ENCODE data around the gene ITGA2B.
"Not testable (repeated sequence)": the region's sequence is repeated elsewhere in the genome, so short reads cannot be mapped to it uniquely, and the experiment has no call there.

ITGA2B gene

DNA sequence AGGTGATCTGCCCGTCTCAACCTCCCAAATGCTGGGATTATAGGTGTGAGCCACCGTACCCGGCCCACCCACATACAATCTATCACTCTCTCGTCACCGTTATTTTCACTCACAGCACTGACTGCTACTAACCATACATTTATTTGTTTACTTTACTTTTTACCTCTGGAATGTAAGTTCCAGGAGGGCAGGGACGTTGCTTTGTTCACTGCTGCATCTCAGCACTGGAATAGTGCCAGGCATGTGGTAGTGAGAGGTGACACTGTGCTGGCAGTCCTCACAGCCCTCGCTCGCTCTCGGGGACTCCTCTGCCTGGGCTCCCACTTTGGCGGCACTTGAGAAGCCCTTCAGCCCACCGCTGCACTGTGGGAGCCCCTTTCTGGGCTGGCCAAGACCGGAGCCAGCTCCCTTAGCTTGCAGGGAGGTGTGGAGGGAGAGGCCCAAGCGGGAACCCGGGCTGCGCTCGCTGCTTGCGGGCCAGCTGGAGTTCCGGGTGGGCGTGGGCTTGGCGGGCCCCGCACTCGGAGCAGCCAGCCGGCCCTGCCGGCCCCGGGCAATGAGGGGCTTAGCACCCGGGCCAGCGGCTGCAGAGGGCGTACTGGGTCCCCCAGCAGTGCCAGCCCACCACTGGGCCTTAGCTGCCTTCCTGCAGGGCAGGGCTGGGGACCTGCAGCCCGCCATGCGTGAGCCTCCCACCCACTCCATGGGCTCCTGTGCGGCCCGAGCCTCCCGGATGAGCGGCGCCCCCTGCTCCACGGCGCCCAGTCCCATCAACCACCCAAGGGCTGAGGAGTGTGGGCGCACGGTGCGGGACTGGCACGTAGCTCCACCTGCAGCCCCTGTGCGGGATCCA, 20.8 kb downstream of the ITGA2B start:
- not testable (repeated sequence) for DNase-seq (ENCODE audit: low spot score)

DNA sequence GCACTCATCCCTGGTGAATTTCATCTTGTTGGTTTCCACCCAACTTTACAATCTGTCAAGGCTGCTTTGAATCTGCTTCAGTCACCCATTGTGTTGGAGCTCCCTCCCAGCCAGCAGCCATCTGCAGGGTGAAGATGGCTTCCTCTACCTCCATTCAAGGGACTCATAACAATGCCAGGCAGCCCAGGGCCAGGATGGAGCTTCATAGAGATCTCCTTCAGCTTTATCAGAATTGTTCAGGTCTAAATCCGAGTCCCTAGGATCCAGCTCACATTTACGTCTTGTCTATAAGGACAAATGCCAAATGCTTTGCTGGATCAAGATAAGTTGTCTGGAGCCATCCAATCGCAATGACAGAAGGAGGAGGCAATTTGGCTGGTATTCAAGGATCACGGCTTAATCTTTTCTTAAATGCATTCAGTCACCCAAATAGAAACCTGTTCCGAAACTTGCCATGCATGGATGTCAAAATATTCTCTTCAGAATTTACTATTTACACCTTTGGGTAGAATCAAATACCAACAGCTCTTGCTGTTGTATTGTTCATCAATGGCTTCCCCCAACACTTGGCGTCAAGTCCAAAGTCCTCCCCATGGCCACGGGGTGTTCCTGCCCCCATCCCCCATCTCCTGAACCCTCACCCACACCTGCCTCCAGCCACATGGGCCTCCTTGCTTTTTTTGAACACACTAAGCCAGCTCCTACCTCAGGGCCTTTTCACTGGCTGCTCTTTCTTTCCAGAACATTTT, 22.0 kb downstream of the ITGA2B start:
- peak; percentile 91 for DNase-seq (ENCODE audit: low spot score)

DNA sequence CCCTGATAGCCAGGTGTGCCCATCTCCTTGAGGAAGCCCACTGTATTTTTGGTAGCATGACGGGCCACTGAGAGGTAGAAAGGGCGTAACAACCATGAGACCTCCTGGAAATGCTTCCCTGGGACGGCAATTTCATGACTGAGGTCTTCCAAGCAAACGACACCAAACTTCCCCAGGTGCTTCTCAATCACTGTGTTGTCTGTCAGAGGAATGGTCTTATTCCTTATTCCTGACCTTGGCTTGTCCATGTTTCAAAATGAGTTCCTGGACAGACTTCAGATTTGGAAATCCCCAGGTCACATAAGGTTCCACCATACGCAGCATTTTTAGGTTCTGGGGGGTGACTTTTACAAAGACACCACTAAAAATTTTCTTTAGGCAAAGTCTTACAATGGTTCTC, 24.4 kb downstream of the ITGA2B start:
- DNase-seq (ENCODE audit: low spot score): not testable (repeated sequence)

GRCh38 chr17:44363613-44364159, 25.8 kb downstream of the ITGA2B start, which contains the start of gene FAM171A2:
Gene FAM171A2, minus strand, starts transcription at chr17:44363853. Its CDS starts 139 bp downstream, at chr17:44363714.
- no peak for DNase-seq (ENCODE audit: low spot score)

- DNase-seq (ENCODE audit: low spot score): no peak
Observed at GRCh38 chr17:44362949-44363612, 26.4 kb downstream of the ITGA2B start.

- no peak for DNase-seq (ENCODE audit: low spot score)
Observed at GRCh38 chr17:44362459-44362948, 26.9 kb downstream of the ITGA2B start.

DNA sequence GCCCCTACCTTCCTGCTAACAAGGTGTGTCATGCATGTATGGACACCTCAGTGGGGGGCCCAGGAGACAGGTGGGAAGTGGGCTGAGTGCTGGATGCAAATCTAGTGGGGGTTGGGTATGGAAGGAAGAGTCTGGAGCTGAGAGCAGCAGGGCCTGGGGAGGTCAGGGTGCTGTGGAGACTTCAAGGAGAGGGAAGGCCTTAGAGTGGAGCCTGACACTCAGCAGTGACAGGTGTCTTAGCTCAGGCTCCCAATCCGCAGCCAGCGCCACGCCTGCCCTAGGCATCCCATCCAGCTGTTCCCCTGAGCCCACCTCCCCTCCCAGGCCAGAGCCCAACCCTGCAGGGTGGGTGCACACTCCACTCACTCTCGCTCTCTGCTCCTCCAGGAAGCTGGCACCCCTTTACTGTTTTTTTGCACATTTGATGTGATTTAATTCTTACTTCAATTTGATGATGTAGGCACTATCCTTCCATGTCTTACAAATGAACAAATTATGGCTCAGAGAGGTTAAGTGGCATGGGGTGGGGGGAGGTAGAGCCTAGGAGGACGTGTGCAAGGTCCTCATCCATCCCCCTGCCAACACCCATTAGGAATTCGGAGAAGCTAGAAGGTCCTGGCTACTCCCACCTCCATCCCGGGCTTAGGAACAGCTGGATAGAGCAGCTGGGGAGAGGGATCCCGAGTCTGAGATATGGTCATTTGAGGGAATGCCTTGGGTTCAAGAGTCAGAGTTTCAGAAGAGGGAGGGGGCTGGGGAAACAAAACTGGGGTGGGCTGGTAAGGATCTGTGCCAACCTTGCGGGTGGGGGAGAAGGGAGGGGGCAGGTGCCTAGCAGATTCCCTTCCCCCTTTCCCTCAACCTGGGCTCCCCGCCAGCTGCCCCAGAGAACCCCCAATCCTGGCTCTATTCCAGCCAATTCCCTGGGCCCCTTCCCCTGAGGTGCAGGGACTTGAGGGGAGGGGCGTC, 27.9 kb downstream of the ITGA2B start:
- no peak for DNase-seq (ENCODE audit: low spot score)

DNA sequence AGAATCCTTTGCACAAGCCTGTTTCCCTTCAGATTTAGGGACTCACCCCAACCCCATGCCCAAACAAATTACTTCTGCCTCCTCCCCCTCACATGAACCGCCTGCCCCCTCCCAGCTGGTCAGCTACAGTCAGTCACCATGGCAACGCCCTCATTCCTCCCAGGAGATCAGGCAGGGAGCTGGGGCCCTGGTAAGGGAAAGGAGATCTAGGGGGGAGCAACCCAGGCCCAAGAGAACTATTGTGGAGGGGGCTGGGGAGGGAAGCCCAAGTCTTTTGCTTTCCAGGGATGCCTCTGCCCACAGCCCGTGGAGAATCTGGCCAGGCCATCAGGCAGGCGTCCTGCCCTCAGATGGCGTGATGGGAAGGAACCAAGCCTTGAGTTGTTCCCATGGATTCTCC, 28.6 kb downstream of the ITGA2B start:
- DNase-seq (ENCODE audit: low spot score): peak; percentile 74

- no peak for DNase-seq (ENCODE audit: low spot score)
Observed at GRCh38 chr17:44360144-44360533, 29.3 kb downstream of the ITGA2B start.

- no peak for DNase-seq (ENCODE audit: low spot score)
Observed at GRCh38 chr17:44359458-44360143, 29.8 kb downstream of the ITGA2B start.

DNA sequence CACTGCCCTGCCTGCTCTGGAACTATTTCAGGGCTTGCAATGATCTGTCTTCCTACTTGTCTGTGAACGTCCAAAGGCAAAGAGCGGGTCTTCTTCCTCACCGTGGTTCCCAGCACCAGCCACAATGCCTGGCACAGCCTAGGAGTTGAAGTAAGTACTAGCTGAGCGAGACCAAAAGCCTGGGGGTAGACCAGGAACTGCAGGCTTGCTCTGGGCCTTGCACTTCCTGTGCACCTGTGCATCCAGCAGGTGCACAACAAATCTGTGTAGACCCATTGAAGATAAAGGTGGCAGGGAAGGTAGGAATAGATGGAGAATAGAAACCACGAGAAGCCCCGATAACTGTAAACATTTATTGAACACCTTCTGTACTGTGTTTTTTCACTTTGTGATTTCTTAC, 30.4 kb downstream of the ITGA2B start:
- no peak for DNase-seq (ENCODE audit: low spot score)

GRCh38 chr17:44358066-44358465, 31.4 kb downstream of the ITGA2B start:
- no peak for DNase-seq (ENCODE audit: low spot score)

DNA sequence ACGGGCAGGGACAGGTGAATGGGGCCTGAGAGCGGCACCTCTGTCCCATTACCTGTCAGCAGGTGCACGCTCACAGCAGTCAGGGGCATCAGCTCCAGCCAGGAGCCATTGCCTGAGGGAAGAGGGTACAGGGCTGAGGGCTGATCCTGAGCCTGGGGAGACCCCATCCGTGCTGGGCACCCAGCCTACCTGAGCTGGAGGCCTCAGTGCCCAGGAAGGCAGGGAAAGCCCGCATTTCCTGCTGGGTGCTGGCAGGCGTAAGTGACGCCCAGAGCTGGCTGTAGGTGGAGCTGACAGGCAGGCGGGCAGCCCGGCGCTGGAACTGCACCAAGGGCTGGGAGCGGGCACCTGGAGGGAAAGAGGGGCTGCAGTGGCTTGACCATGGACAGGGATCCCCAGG, 33.2 kb downstream of the ITGA2B start:
- DNase-seq (ENCODE audit: low spot score): no peak

GRCh38 chr17:44355642-44356099, 33.8 kb downstream of the ITGA2B start:
- DNase-seq (ENCODE audit: low spot score): no peak

- DNase-seq (ENCODE audit: low spot score): no peak
Observed at GRCh38 chr17:44354582-44355561, 34.6 kb downstream of the ITGA2B start.

GRCh38 chr17:44353672-44354331, 35.6 kb downstream of the ITGA2B start:
- no peak for DNase-seq (ENCODE audit: low spot score)

DNA sequence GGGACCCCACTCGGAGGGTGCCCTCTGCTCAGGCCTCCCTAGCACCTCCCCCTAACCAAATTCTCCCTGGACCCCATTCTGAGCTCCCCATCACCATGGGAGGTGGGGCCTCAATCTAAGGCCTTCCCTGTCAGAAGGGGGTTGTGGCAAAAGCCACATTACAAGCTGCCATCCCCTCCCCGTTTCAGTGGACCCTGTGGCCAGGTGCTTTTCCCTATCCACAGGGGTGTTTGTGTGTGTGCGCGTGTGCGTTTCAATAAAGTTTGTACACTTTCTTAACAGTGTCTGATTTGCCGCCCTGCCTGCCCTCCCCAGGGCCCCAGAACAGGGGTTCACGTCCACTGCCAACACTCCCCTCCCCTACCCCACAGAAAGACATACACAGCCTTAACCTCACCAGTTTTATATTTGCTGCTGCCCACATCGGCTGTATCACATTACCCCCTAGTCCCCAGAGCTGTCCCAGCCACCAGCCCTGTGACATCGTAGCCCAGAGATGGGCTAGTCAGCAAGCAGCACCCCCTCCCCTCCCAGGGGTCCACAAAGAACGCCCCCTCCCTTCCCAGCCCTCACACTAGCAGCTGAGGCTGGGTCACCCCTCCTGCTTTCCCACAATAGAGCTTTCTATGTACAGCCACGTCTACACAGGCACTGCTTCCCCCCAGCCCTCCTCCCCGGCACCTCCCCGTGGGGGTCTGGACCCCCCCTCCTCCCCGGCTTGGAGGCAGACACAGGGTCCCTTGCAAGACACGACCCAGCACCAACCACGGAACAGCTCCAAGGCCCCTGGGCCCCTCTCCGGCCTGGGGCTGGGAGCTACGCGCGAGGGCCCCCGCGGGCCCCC, 36.4 kb downstream of the ITGA2B start:
- DNase-seq (ENCODE audit: low spot score): no peak

Measured in cerebellar cortex (tissue), 1 donor.